ENCODE measurements around the gene VIPR2.

DNA sequence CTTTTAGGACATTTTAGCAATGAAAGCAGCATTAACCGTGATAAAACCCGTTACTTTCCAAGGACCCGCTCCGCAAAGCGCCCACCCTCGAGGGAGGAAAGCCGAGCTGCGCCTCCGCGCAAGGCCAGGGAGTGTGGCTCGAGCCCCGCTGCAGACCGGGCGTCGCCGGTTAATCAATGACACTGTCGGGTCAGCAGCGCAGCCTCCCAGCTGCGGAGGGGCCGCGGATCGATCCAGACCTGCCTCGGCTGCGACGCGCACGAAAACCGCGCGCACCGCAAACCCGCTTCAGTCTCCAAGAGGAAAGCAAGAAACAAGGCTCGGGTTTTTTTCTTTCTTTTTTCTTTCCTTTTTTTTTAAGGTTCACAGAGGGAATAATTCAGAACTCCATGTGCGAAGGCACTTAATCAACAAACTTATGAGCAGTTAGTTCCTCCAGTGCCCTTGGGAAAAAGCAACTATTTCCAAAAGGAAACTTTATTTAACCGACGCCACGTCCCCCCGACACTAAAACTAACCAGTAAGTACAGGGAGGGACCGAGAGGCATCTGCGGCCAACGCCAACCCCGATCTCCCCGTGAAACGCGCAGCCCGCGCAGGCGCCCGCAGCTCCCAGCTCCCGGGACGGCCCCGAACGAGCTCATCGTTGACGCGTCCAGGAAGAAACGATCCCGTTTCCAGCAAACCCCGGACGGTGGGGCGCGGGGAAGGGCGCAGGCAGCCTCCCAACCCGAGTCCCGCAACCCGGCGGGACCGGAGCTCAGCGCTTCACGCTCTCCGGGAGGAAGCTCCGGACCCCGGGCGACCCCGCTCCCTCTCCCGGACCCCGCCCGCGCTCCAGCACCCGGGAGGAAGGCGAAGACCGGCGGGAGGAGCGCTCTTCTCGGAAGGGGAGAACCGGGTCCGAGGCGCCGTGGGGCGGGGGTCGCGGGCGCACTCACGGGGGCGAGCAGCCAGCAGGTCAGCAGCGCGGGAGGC, 598 bp downstream of the VIPR2 start:
- TF ChIP-seq POLR2A (IDR thresholded peaks at IDR 0.05) = peak; percentile 15 to 37 (median 20)
- TF ChIP-seq, protein P1, sequence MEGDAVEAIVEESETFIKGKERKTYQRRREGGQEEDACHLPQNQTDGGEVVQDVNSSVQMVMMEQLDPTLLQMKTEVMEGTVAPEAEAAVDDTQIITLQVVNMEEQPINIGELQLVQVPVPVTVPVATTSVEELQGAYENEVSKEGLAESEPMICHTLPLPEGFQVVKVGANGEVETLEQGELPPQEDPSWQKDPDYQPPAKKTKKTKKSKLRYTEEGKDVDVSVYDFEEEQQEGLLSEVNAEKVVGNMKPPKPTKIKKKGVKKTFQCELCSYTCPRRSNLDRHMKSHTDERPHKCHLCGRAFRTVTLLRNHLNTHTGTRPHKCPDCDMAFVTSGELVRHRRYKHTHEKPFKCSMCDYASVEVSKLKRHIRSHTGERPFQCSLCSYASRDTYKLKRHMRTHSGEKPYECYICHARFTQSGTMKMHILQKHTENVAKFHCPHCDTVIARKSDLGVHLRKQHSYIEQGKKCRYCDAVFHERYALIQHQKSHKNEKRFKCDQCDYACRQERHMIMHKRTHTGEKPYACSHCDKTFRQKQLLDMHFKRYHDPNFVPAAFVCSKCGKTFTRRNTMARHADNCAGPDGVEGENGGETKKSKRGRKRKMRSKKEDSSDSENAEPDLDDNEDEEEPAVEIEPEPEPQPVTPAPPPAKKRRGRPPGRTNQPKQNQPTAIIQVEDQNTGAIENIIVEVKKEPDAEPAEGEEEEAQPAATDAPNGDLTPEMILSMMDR (IDR thresholded peaks at IDR 0.05) = no peak
